LNCaP clone FGC (cell line): Measurements from ENCODE around the gene LAMTOR2.

Source experiments
- DNase-seq: peaks from one replicate; pipeline ENCODE4 v3.0.0-alpha.2; 2011; ENCODE audit warnings: low read depth
- H3K4me3 ChIP-seq: 2 replicates; pipeline ENCODE4 v1.5.1; 2011; ENCODE audit warnings: mild to moderate bottlenecking, low read depth, low read length, control low read depth
- CTCF ChIP-seq: IDR thresholded peaks from 2 replicates; pipeline ENCODE4 v1.5.1; 2012; ENCODE audit warnings: mild to moderate bottlenecking; ENCODE audit not compliant: control insufficient read depth, insufficient read depth; ENCODE audit errors: extremely low read depth

LAMTOR2 gene

GRCh38 chr1:156081180-156081916 is 26.8 kb downstream of the LAMTOR2 start:
- no peak for DNase-seq

GRCh38 chr1:156081917-156082308 is 27.3 kb downstream of the LAMTOR2 start:
- no peak for DNase-seq
- H3K4me3 ChIP-seq, result peak overlapping the region; percentile 84
- TF ChIP-seq CTCF, result no peak

More at GRCh38 chr1:156081180-156081916, 26.8 kb downstream of the LAMTOR2 start:
- TF ChIP-seq CTCF, result no peak
- H3K4me3 ChIP-seq, result peak overlapping the region; percentile 84

DNA sequence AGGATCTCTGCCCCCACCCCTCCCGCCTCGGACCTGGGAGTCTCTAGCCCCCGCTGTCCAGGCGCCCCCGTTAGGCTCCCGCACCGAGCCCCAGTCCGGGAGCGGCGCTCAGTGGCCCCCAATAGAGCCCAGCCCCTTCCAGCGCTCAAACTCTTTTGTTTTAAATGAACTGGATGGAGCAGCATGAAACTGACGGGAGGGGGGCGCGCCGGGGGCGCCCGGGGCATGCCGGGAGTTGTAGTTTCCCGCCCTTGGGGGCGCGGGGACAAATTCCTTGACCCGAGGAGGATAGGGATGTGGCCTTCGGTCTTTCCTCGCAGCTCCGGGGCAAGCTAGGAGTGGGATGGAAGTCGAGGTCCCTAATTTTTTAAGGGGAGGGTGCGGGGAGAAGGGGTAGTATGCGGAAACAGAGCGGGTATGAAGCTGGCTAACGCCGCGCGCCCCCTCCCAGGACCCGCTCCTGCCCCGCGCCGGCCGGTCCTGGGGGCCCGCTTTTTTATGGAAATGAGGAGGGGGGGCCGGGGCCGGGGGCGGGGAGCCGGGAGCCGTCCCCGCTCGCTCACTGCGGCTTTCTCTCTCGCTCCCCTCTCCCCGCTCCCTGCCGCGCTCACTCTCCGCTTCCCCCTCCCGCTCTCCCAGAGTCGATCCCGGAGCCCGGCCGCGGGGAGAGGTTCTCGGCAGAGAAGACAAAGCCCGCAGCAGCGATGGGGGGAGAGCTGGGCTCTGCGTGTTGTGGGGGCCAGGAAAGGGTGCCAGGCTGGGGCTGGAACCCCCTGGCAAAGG is 27.9 kb downstream of the LAMTOR2 start, which contains the start of gene MEX3A:
TSS of gene MEX3A (minus strand) at position 157 of the 783 bp plus-strand sequence. CDS start 467 bp downstream, outside the sequence.
- DNase-seq, result no peak
- no peak for TF ChIP-seq CTCF
- peak within 1 kb of the TSS; percentile 84 for H3K4me3 ChIP-seq

DNA sequence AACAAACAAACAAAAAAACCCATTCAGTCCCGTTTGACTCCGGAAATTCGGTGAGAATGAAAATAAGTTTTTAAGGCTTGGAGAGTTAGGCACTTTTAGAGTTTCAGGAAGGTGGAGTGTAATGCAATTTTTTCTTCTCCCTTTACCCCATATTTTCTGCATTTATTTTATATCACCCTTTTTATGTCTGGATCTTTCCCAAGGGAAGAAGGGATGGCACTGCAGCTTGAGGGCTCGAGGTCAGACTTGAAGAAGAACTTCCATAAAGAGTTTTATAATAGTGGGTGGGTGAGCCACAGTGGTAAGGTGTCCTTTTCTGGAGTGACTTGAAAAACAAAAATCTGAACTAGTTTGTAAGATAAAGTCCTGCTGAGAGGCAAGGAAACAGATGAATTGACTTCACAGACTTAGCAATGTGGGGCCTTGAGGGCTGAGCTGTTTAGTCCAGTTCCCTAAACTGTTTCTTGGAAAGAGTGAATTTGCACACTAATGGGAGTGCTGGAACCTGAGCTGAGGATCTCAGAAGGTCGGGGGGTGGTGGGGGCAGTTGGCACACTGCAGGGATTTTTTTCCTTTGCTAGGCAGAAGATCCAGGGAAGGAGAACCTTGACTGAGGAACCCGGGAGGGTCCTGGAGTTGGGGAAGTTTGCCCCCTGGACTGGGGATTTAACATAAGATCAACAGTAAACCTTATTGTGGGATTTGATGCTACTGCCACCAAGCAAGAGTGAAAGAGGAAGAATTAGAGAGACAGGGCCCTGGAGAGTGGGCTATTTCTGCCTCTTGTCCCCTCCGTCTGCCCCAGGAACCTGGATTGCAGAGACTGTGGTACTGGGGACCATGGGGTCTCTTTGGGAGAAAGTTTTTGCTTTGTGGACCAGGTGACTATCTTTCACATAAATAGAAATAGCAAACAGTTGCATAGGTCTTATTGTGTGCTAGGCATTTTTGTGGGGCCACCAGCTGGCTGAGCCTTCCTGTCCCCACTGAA is 29.5 kb downstream of the LAMTOR2 start:
- no peak for TF ChIP-seq CTCF
- no peak overlapping the region for H3K4me3 ChIP-seq
- no peak for DNase-seq

- H3K4me3 ChIP-seq, result no peak overlapping the region
- peak; percentile 22 for DNase-seq
Observed at GRCh38 chr1:156086256-156086662, 31.7 kb downstream of the LAMTOR2 start.

More at GRCh38 chr1:156086256-156086662, 31.7 kb downstream of the LAMTOR2 start:
- no peak for TF ChIP-seq CTCF
